ENCODE measurements around the gene ATG13. TPM values are rescaled to one million over a fixed set of nuclear protein-coding genes. Genes with fewer than 3 reads are reported as not detected.

Gene ATG13
- total RNA-seq, 1 donor from 2014 or later: 51.3 TPM

- Mint-ChIP-seq H3K36me3 (ENCODE audit: low read depth) (no peaks in the 10 kb centered on the region), H3K9me3 (no peaks in the 10 kb centered on the region), H3K4me3 (no peak overlapping the region), H3K27me3 (ENCODE audit: low read depth) (no peaks in the 10 kb centered on the region), H3K4me1 (no peaks in the 10 kb centered on the region), H3K27ac (ENCODE audit: unreplicated experiment) (no peak overlapping the region)
- DNase-seq (ENCODE audit: low read depth, low spot score): no peak
- TF ChIP-seq, protein P1, sequence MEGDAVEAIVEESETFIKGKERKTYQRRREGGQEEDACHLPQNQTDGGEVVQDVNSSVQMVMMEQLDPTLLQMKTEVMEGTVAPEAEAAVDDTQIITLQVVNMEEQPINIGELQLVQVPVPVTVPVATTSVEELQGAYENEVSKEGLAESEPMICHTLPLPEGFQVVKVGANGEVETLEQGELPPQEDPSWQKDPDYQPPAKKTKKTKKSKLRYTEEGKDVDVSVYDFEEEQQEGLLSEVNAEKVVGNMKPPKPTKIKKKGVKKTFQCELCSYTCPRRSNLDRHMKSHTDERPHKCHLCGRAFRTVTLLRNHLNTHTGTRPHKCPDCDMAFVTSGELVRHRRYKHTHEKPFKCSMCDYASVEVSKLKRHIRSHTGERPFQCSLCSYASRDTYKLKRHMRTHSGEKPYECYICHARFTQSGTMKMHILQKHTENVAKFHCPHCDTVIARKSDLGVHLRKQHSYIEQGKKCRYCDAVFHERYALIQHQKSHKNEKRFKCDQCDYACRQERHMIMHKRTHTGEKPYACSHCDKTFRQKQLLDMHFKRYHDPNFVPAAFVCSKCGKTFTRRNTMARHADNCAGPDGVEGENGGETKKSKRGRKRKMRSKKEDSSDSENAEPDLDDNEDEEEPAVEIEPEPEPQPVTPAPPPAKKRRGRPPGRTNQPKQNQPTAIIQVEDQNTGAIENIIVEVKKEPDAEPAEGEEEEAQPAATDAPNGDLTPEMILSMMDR (conservative IDR thresholded peaks at IDR 0.05): no peak
Observed at GRCh38 chr11:46601129-46601528, 16.2 kb upstream of the ATG13 start.

GRCh38 chr11:46603704-46604308 lies 13.5 kb upstream of the ATG13 start:
- DNase-seq (ENCODE audit: low read depth, low spot score): no peak
- Mint-ChIP-seq H3K27me3 (ENCODE audit: low read depth) (no peaks in the 10 kb centered on the region), H3K4me3 (no peak overlapping the region), H3K9me3 (no peaks in the 10 kb centered on the region), H3K36me3 (ENCODE audit: low read depth) (no peaks in the 10 kb centered on the region), H3K4me1 (no peaks in the 10 kb centered on the region), H3K27ac (ENCODE audit: unreplicated experiment) (peak overlapping the region; percentile 48)
- TF ChIP-seq, protein P1 (conservative IDR thresholded peaks at IDR 0.05): no peak

GRCh38 chr11:46604796-46605195 lies 12.6 kb upstream of the ATG13 start:
- H3K9me3 Mint-ChIP-seq: no peaks in the 10 kb centered on the region
- no peak overlapping the region for H3K27ac Mint-ChIP-seq (ENCODE audit: unreplicated experiment)
- no peaks in the 10 kb centered on the region for H3K4me1 Mint-ChIP-seq
- H3K4me3 Mint-ChIP-seq: no peak overlapping the region
- no peak for DNase-seq (ENCODE audit: low read depth, low spot score)
- H3K36me3 Mint-ChIP-seq (ENCODE audit: low read depth): no peaks in the 10 kb centered on the region
- TF ChIP-seq, protein P1 (conservative IDR thresholded peaks at IDR 0.05): no peak
- no peaks in the 10 kb centered on the region for H3K27me3 Mint-ChIP-seq (ENCODE audit: low read depth)

GRCh38 chr11:46607516-46607915 lies 9.8 kb upstream of the ATG13 start:
- Mint-ChIP-seq H3K9me3 (no peaks in the 10 kb centered on the region), H3K27ac (ENCODE audit: unreplicated experiment) (no peak overlapping the region), H3K27me3 (ENCODE audit: low read depth) (no peaks in the 10 kb centered on the region), H3K4me3 (no peak overlapping the region), H3K36me3 (ENCODE audit: low read depth) (no peaks in the 10 kb centered on the region), H3K4me1 (no peaks in the 10 kb centered on the region)
- TF ChIP-seq, protein P1 (conservative IDR thresholded peaks at IDR 0.05): no peak
- DNase-seq (ENCODE audit: low read depth, low spot score): no peak

- H3K4me3 Mint-ChIP-seq: no peak overlapping the region
- H3K27me3 Mint-ChIP-seq (ENCODE audit: low read depth): no peaks in the 10 kb centered on the region
- no peaks in the 10 kb centered on the region for H3K36me3 Mint-ChIP-seq (ENCODE audit: low read depth)
- no peaks in the 10 kb centered on the region for H3K4me1 Mint-ChIP-seq
- TF ChIP-seq, protein P1 (conservative IDR thresholded peaks at IDR 0.05): no peak
- no peak for DNase-seq (ENCODE audit: low read depth, low spot score)
- no peaks in the 10 kb centered on the region for H3K9me3 Mint-ChIP-seq
- H3K27ac Mint-ChIP-seq (ENCODE audit: unreplicated experiment): no peak overlapping the region
Observed at GRCh38 chr11:46609386-46609785, 8.0 kb upstream of the ATG13 start.

Measured in neural crest cell (in vitro differentiated cells).